ENCODE data around the gene ZBTB17. TPM values are rescaled to one million over a fixed set of nuclear protein-coding genes. Genes with fewer than 3 reads are reported as not detected.

ZBTB17 gene
- total and polyA plus RNA-seq, 4 donors, result 28.0 to 47.1 (median 44.2) TPM

DNA sequence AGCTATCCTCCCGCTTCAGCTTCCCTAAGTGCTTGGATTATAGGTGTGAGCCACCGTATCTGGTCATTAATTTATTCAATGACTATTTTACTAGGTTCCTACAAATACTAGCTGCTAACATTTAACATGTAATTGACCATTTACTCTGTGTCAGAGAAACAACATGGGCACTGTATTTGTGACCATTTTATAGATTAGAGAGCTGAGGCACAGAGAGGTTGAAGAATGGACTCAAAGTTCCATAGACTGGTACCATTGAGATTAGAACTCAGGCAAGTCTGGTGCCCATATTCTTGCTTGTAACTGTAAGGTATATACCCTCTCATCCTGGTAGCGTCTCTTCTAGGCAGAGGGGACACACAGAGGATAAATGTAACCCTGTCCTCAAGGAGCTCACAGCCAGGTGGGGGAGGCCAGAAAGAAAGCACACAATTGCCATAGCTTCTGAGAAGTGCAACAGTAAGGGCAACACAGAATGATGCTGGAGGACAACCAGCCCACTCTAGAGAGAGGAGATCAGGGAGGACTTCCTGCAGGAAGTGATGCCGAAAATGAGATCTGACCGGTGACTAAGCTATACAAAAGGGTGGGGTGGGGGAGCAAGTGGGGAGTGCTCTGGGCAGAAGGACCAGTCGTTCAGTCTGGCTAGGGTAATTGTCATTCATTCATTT, 31.9 kb upstream of the ZBTB17 start:
- ATAC-seq (ENCODE audit: insufficient read depth, low FRiP score) (no peak), DNase-seq (no peak)
- Histone ChIP-seq H3K27ac (ENCODE audit: low read depth in 1 of 2, low read length in 1 of 2) (no peak overlapping the region), H3K4me1 (ENCODE audit: control insufficient read depth in 5 of 5, insufficient read depth in 5 of 5, low read length in 5 of 5) (peaks cover 0 to 4% (median 0%) of the 10 kb centered on the region in 5 donors), H3K36me3 (ENCODE audit: control insufficient read depth in 4 of 4, insufficient read depth in 4 of 4, low read length in 4 of 4) (no peaks in the 10 kb centered on the region), H3K9ac (ENCODE audit: insufficient read depth in 1 of 2, low read length in 2 of 2) (no peak overlapping the region), H3K9me3 (ENCODE audit: control insufficient read depth in 4 of 4, insufficient read depth in 3 of 4, low read length in 3 of 4) (no peaks in the 10 kb centered on the region), H3K27me3 (ENCODE audit: control insufficient read depth in 3 of 3, insufficient read depth in 3 of 3, low read length in 2 of 3) (no peaks in the 10 kb centered on the region), H3K4me3 (no peak overlapping the region)
- 69 to 77% methylated on average over 6 of the region's 6 CpGs for WGBS, 2 donors
- TF ChIP-seq, protein P1, sequence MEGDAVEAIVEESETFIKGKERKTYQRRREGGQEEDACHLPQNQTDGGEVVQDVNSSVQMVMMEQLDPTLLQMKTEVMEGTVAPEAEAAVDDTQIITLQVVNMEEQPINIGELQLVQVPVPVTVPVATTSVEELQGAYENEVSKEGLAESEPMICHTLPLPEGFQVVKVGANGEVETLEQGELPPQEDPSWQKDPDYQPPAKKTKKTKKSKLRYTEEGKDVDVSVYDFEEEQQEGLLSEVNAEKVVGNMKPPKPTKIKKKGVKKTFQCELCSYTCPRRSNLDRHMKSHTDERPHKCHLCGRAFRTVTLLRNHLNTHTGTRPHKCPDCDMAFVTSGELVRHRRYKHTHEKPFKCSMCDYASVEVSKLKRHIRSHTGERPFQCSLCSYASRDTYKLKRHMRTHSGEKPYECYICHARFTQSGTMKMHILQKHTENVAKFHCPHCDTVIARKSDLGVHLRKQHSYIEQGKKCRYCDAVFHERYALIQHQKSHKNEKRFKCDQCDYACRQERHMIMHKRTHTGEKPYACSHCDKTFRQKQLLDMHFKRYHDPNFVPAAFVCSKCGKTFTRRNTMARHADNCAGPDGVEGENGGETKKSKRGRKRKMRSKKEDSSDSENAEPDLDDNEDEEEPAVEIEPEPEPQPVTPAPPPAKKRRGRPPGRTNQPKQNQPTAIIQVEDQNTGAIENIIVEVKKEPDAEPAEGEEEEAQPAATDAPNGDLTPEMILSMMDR (IDR thresholded peaks at IDR 0.05; ENCODE audit: control extremely low read depth, extremely low read depth), result no peak

DNA sequence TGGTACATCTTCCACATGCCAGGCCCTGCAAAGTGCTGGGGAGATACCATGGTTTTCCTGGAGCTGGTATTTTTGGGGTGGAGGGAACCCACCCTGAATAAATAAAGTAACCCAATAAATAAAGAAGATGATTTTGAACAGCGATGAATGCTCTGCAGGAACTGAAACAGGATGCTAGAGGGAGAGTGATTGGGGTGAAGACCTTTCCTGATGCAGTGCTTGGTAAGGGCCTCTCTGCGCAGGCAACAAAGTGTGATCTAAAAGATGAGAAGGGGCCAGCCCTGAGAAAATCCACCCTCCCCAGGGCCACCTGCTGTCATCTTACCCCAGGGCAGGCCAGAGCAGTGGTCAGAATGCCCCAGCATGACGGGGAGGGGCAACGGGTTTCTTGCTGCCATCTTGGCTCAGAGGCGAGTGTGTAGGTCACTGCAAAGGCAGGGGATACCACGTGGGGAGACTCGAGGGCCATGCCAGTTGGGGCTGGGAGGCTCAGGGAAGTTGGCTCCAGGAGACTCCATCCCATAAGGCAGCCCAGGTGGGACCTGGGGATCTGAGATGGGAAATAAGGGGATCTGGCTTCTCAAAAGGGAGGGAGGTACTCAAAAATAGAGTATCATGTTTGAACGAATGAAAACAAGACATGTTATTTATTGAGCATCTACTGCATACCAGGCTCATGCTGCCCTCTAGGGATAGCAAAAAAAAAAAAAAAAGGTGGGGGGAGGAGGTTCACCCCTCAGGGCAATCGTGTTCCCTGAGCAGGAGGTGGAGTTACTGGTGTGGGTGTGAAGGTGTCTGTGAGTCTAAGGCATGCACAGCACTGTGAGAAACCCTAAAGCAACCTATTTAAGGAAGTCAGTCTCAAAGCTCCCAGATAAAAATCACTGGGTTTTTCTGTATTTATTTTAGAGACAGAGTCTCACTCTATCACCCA, 30.9 kb upstream of the ZBTB17 start:
- H3K27ac ChIP-seq (ENCODE audit: low read depth in 1 of 2, low read length in 1 of 2), result no peak overlapping the region
- H3K27me3 ChIP-seq (ENCODE audit: control insufficient read depth in 3 of 3, insufficient read depth in 3 of 3, low read length in 2 of 3), result no peaks in the 10 kb centered on the region
- no peaks in the 10 kb centered on the region for H3K9me3 ChIP-seq (ENCODE audit: control insufficient read depth in 4 of 4, insufficient read depth in 3 of 4, low read length in 3 of 4)
- no peaks in the 10 kb centered on the region for H3K36me3 ChIP-seq (ENCODE audit: control insufficient read depth in 4 of 4, insufficient read depth in 4 of 4, low read length in 4 of 4)
- H3K4me1 ChIP-seq (ENCODE audit: control insufficient read depth in 5 of 5, insufficient read depth in 5 of 5, low read length in 5 of 5), result peaks cover 0 to 3% (median 0%) of the 10 kb centered on the region in 5 donors
- WGBS, 2 donors, result 61 to 71% methylated on average over 9 of the region's 9 CpGs
- DNase-seq (no peak), ATAC-seq (ENCODE audit: insufficient read depth, low FRiP score) (no peak)
- H3K4me3 ChIP-seq, result no peak overlapping the region
- TF ChIP-seq, protein P1 (IDR thresholded peaks at IDR 0.05; ENCODE audit: control extremely low read depth, extremely low read depth), result no peak
- H3K9ac ChIP-seq (ENCODE audit: insufficient read depth in 1 of 2, low read length in 2 of 2), result no peak overlapping the region

DNA sequence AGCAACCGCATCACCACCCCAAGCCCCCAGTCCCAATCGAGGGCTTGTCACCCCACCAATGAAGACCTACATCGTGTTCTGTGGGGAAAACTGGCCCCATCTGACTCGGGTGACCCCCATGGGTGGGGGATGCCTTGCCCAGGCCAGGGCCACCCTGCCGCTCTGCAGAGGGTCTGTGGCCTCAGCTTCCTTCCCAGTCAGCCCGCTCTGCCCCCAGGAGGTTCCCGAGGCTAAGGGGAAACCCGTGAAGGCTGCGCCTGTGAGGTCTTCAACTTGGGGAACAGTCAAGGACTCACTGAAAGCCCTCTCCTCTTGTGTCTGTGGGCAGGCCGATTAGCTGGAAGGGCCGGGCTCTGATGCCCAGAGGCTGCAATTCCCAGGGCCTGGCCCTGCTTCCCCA, 30.1 kb upstream of the ZBTB17 start:
- no peak overlapping the region for H3K9ac ChIP-seq (ENCODE audit: insufficient read depth in 1 of 2, low read length in 2 of 2)
- 83% methylated on average over 11 of the region's 11 CpGs for WGBS, 2 donors
- no peaks in the 10 kb centered on the region for H3K27me3 ChIP-seq (ENCODE audit: control insufficient read depth in 3 of 3, insufficient read depth in 3 of 3, low read length in 2 of 3)
- no peaks in the 10 kb centered on the region for H3K9me3 ChIP-seq (ENCODE audit: control insufficient read depth in 4 of 4, insufficient read depth in 3 of 4, low read length in 3 of 4)
- no peak overlapping the region for H3K4me3 ChIP-seq
- no peak overlapping the region for H3K27ac ChIP-seq (ENCODE audit: low read depth in 1 of 2, low read length in 1 of 2)
- DNase-seq (no peak), ATAC-seq (ENCODE audit: insufficient read depth, low FRiP score) (no peak)
- no peaks in the 10 kb centered on the region for H3K36me3 ChIP-seq (ENCODE audit: control insufficient read depth in 4 of 4, insufficient read depth in 4 of 4, low read length in 4 of 4)
- TF ChIP-seq, protein P1 (IDR thresholded peaks at IDR 0.05; ENCODE audit: control extremely low read depth, extremely low read depth), result no peak
- H3K4me1 ChIP-seq (ENCODE audit: control insufficient read depth in 5 of 5, insufficient read depth in 5 of 5, low read length in 5 of 5), result peaks cover 0 to 3% (median 0%) of the 10 kb centered on the region in 5 donors

Data from lung (tissue), 12 donors.